SK-N-MC (cell line): ENCODE measurements around the gene MALRD1.

ENCODE experiments used
- EZH2 ChIP-seq: fragments of 200-600 bp; sonication (generic); IDR thresholded peaks from one replicate; pipeline ENCODE4 v1.6.1; 2017; ENCODE audit warnings: antibody characterized with exemption
- POLR2AphosphoS5 ChIP-seq: IDR thresholded peaks from 2 replicates; pipeline ENCODE4 v1.6.1; 2012; ENCODE audit warnings: mild to moderate bottlenecking, low read depth, low read length, borderline replicate concordance

- TF ChIP-seq EZH2 (no peak), POLR2AphosphoS5 (no peak)
Observed at GRCh38 chr10:19412531-19412930, 363.9 kb downstream of the MALRD1 start.
